GM03348 (cell line): Measurements from ENCODE around the gene PQBP1.
"Not testable (repeated sequence)": the region's sequence is repeated elsewhere in the genome, so short reads cannot be mapped to it uniquely, and the experiment has no call there.

ENCODE experiments used
- DNase-seq: peaks from one replicate; pipeline ENCODE4 v3.0.0; 2012; ENCODE audit warnings: low spot score

PQBP1 gene, protein sequence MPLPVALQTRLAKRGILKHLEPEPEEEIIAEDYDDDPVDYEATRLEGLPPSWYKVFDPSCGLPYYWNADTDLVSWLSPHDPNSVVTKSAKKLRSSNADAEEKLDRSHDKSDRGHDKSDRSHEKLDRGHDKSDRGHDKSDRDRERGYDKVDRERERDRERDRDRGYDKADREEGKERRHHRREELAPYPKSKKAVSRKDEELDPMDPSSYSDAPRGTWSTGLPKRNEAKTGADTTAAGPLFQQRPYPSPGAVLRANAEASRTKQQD

DNA sequence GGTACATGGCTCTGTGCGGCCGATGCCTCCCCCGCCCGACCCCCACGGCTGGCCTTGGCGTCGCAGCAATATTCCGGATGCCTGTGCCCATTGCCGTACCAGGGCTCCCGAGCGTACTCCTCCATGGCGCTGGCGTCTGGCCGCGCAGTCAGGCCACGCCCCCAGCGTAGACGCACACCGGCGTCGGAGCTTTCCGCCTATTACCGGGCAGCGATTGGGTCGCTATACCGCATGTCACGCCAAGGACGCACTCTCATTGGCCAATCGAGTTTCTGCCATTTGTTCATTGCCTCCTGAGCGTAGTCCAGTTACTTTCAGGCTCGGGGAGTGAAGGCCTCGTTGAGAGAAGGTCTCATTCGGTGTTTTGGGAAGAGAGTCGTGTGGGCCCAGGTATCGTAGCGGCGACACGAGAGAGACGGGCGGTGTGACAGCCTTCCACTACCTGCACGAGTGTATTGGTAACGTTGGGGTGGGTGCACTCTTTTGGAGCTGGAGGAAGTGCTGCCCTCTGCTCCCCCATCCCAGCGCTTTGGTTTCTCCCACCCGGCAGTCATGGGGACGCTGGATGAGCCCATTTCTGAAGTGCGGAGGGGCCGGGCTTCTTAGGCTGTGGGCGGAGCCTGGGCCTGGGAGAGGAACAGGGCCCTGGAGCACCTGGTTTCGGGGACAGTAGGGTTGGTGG lies at the start of gene PQBP1, which contains the start of gene TIMM17B:
Gene PQBP1 (plus strand): TSS at position 306 of the 682 bp plus-strand sequence. CDS start 580 bp downstream, outside the sequence.
Gene TIMM17B (minus strand): TSS at position 144 of the 682 bp plus-strand sequence. CDS start 19 bp downstream, at position 125.
- DNase-seq, result peak; percentile 90

GRCh38 chrX:48848847-48849246 lies 48.9 kb upstream of the PQBP1 start:
- DNase-seq, result no peak

- DNase-seq, result no peak
Measured at GRCh38 chrX:48852857-48853256, 44.9 kb upstream of the PQBP1 start.

DNA sequence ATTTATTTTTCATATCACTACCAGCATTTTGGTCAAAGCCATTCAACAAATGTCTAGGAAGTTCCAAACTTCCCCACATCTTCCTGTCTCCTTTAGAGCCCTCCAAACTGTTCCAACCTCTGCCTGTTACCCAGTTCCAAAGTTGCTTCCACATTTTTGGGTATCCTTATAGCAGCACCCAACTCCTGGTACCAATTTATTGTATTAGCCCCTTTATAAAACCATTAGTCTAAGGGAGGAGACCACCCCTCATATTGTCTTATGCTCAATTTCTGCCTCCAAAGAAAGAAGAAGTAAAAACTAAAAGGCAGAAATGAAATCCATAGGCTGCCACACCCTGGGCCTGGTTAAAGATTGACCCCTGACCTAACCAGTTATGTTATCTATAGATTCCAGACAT lies 44.2 kb upstream of the PQBP1 start:
- not testable (repeated sequence) for DNase-seq

- DNase-seq, result not testable (repeated sequence)
Measured at GRCh38 chrX:48854121-48854804, 43.5 kb upstream of the PQBP1 start.

GRCh38 chrX:48854898-48855297 lies 42.8 kb upstream of the PQBP1 start:
- DNase-seq, result no peak

DNA sequence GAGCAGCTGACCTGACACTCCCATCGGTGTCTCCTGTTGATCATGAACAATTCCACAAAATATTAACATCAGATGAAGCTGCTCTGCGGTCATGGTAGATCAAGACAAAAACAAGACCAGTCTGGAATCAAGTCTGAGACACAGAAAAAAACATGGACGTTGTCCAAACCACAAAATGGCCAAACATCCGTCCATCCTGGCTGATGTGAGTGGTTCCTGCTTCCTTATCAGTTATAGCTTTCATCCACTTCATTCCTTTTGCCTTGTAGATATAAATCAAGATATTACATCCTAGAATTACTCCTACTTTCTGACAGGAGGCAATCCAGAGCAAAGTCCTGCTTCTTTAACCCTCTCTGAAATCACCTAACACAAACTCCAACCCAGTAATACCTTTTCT lies 33.5 kb upstream of the PQBP1 start:
- peak; percentile 11 for DNase-seq

DNA sequence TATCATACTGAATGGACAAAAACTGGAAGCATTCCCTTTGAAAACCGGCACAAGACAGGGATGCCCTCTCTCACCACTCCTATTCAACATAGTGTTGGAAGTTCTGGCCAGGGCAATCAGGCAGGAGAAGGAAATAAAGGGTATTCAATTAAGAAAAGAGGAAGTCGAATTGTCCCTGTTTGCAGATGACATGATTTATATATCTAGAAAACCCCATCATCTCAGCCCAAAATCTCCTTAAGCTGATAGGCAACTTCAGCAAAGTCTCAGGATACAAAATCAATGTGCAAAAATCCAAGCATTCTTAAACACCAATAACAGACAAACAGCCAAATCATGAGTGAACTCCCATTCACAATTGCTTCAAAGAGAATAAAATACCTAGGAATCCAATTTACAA lies 25.7 kb upstream of the PQBP1 start:
- DNase-seq, result not testable (repeated sequence)

DNA sequence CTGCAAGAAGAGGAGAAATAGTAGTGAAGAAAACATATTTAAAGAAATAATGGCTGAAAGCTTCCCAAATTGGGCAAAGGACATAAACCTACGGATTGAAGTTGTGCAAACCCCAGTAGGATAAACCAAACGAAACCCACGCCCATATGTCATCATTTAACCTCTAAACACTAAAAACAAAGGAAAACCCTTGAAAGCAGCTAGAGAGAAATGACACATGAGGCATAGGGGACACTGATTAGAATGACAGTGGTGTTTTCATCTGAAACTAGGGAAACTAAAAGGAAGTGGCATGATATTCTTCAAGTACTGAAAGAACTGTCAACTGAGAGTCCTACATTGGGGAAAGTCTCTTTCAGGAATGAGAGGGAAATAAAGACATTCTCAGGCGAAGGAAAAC lies 20.8 kb upstream of the PQBP1 start:
- DNase-seq, result not testable (repeated sequence)

DNA sequence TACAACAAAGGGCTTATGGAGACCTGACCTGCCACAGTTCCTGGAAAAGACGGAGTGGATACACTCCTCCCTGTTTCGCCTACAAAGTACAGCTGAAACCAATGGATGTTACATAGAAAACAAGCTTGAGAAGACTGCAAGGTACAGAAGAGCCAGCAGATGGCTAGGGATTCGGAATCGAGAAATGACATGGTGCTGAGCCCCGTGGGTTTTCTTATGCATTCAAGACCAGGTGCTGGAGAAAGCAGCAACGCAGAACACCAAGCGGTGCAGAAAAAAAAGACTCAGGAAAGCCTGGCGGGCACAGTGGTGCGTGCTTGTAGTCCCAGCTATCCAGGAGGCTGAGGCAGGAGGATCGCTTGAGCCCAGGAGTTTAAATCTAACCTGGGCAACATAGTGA lies 14.0 kb upstream of the PQBP1 start:
- DNase-seq, result no peak

GRCh38 chrX:48886586-48886985 lies 11.1 kb upstream of the PQBP1 start:
- not testable (repeated sequence) for DNase-seq

DNA sequence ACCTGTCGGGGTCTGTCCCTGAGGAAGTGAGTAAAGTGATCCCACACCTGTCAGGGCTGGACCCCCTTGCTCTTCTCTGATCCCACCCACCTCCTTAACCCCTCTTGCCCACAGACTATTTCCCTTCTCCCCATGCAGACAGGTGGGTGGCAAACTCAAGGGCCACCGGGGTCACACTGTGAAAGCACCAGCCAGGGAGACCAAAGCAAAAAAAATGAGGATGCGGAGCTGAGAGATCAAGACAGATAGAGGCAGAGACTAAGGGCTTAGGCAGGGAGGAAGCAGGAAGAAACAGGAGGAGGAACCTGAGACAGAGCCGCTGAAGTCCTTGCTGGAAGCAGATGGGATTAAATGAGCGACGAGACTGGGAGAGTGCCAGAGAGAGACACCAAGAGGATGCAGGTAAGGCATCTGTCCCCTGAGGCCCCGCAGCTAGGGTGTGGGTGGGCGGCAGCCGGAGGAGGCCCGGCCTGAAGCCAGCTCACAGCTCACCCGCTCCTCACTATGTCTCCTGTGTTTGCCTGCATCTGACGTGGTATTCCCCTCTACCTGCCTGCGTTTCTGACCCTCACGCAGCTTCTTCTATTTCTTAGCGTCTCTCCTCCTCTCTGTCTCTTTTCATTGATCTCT lies 7.3 kb upstream of the PQBP1 start:
- DNase-seq, result no peak

GRCh38 chrX:48890934-48891401 lies 6.8 kb upstream of the PQBP1 start:
- DNase-seq, result peak; percentile 19

GRCh38 chrX:48891402-48892288 lies 6.1 kb upstream of the PQBP1 start:
- DNase-seq, result peak; percentile 84

- DNase-seq, result no peak
Measured at GRCh38 chrX:48892896-48893295, 4.8 kb upstream of the PQBP1 start.

DNA sequence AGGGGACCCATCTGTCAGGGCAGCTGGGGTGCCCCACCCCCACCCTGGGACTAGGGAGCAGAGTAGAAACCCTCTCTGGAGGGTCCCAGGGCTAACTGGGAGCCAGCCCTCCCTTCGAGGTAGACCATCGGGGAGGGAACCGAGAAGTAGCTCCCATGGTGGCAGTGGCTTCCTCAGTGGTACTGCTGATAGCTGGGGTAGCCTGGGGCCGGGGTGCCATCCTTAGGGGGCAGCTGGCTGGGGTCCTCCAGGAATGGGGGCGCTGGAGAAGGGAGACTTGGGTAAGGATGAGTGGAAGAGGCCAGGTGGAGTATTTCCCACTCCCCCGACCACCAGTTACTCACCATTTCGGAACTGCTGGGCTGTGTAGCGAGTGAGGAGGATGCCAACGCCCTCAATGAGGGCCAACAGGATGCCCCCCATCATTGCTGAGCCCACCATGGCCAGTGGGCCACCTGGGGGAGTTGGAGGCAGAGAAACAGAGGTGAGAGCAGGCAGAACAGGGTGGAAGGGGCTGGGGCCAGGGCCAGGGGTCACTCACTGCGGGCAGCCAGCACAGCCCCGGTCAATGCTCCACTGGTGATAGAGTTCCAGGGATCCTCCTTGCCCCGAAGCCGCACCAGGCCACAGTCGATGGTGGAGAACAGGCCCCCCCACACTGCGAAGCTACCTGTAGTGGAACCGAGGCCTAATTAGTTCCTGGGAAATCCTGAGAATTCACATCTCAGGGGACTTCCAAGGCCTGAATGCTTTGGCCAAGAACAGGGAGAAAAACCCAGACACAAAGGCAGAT lies 4.0 kb upstream of the PQBP1 start:
- DNase-seq, result no peak

GRCh38 chrX:48894891-48895290 lies 2.8 kb upstream of the PQBP1 start:
- DNase-seq, result no peak

DNA sequence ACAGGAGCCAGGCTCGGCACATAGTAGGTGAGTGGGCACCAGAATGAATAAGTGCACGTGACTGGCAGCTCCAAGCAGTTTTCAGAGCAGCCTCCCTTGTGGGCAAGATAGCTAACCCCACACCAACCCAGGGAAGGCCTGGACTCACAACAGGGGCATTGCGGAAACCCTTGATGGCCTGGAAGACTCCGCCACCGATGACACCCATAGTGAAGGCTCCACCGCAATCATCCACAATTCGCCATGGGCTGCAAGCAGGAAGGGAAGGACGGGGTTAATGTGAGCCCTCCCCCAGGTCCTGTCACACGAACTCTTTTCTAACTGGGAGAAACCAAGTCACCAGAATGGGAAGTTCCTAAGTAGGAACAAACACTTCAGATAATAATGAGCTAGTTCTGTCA lies 1.1 kb upstream of the PQBP1 start:
- DNase-seq, result peak; percentile 18

DNA sequence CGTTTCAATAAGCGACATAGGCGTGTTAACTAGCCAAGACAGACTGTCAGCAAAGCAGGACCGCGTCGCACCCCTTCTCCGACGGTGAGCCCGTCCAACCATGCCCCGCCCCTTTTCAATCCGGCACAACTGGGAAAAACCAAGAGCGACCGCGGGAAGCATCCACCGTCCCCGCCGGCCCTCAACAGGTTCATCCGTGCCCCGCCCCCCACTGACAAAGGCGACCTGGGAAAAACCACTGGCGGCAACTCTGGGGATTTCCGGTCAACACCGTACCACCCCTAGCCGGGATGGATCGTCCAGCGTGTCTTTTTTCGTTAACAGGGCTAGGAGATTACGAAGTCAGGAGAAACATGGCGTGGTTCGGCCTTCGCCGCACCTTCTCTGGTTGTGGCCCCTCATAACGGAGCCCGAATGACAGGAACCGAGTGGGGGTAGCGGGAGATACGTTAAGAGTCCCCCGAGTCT lies 539 bp upstream of the PQBP1 start:
- DNase-seq, result peak; percentile 67

GRCh38 chrX:48899078-48899410 lies 1.3 kb downstream of the PQBP1 start:
- DNase-seq, result no peak

- no peak for DNase-seq
Measured at GRCh38 chrX:48901069-48901468, 3.3 kb downstream of the PQBP1 start.
